Endothelial cell of umbilical vein (primary cell): Measurements from ENCODE around the gene SFXN3. TPM values are rescaled to one million over a fixed set of nuclear protein-coding genes. Genes with fewer than 3 reads are reported as not detected.

Experiments
- BruUV-seq: library from RNA; stranded (reverse); fragments of 400-500 nt; replicated peaks from 2 replicates; lab custom pipeline; 2021; lab: Mats Ljungman, UMichigan
- CTCF ChIA-PET: fragments of 300-600, 350-600 bp; sonication (Branson Sonifier 250); formaldehyde crosslinking; loops from one replicate; lab custom pipeline; 2021; ENCODE audit warnings: antibody characterized with exemption, inconsistent platforms; lab: Charles Lee
- POLR2A ChIA-PET: fragments of 300-600, 350-600 bp; sonication (Branson Sonifier 250); formaldehyde crosslinking; loops from one replicate; lab custom pipeline; 2021; ENCODE audit warnings: antibody characterized with exemption, inconsistent platforms; lab: Charles Lee
- DNase-seq: peaks from one replicate; pipeline ENCODE4 v3.0.0-alpha.2; 2011; ENCODE audit warnings: low read depth, low spot score
- FAIRE-seq: peaks from 2 replicates; lab custom pipeline; 2011; peaks lifted over from hg19 to GRCh38; lab: Jason Lieb, UNC
- H2AFZ ChIP-seq: 2 replicates; pipeline ENCODE4 v1.6.0; 2012; ENCODE audit warnings: low read depth, low read length, control low read depth, inconsistent platforms
- H3K27ac ChIP-seq: 2 replicates; pipeline ENCODE4 v1.5.1; 2011; ENCODE audit warnings: low read depth, mild to moderate bottlenecking, control low read depth, low read length, moderate library complexity; ENCODE audit not compliant: insufficient read depth
- H3K27me3 ChIP-seq, 2 experiments: 2 replicates each; pipeline versions ENCODE4 v1.6.0 to v1.6.1; 2011; ENCODE audit warnings: low read length in 2 of 2, mixed read lengths in 1 of 2; ENCODE audit not compliant: control insufficient read depth in 2 of 2, insufficient read depth in 2 of 2
- H3K36me3 ChIP-seq, 2 experiments: 2 replicates in 1 of 2; 3 replicates in 1 of 2; pipeline ENCODE4 v1.5.1; 2011; ENCODE audit warnings: low read length in 2 of 2, mild to moderate bottlenecking in 1 of 2, moderate library complexity in 1 of 2; ENCODE audit not compliant: control insufficient read depth in 2 of 2, insufficient read depth in 2 of 2; ENCODE audit errors: extremely low read depth in 1 of 2
- H3K4me1 ChIP-seq: 3 replicates; pipeline ENCODE4 v1.5.1; 2011; ENCODE audit warnings: mild to moderate bottlenecking, low read length; ENCODE audit not compliant: control insufficient read depth, insufficient read depth; ENCODE audit errors: extremely low read depth
- H3K4me2 ChIP-seq: 2 replicates; pipeline ENCODE4 v1.6.1; 2011; ENCODE audit warnings: low read length, control low read depth, mixed read lengths; ENCODE audit not compliant: insufficient read depth
- H3K4me3 ChIP-seq, 3 experiments: fragments of 200-600 bp in 1 of 3; sonication (generic), shearing (Covaris generic) in 1 of 3; replicated peaks in 1 of 3; 2 replicates each; pipeline ENCODE4 v1.5.1; 2011 to 2016; ENCODE audit warnings: control low read depth in 3 of 3, low read length in 3 of 3, mild to moderate bottlenecking in 2 of 3, inconsistent platforms in 1 of 3, low read depth in 1 of 3, moderate library complexity in 1 of 3; ENCODE audit not compliant: insufficient read depth in 1 of 3
- H3K79me2 ChIP-seq: 2 replicates; pipeline ENCODE4 v1.6.0; 2012; ENCODE audit warnings: low read length, inconsistent platforms; ENCODE audit not compliant: control insufficient read depth, insufficient read depth
- H3K9ac ChIP-seq: replicated peaks from 2 replicates; pipeline ENCODE3; 2011; ENCODE audit warnings: low read length, control low read depth; ENCODE audit not compliant: insufficient read depth; ENCODE audit errors: extremely low read depth
- H3K9me1 ChIP-seq: replicated peaks from 3 replicates; pipeline ENCODE4 v1.6.0; 2011; ENCODE audit warnings: mild to moderate bottlenecking, low read length; ENCODE audit not compliant: control insufficient read depth, insufficient read depth; ENCODE audit errors: extremely low read depth
- H3K9me3 ChIP-seq: replicated peaks from 2 replicates; pipeline ENCODE4 v1.5.1; 2012; ENCODE audit warnings: low read length, inconsistent platforms; ENCODE audit not compliant: control insufficient read depth, insufficient read depth
- H4K20me1 ChIP-seq: replicated peaks from 2 replicates; pipeline ENCODE3; 2011; ENCODE audit warnings: mild to moderate bottlenecking, low read length; ENCODE audit not compliant: control insufficient read depth, insufficient read depth; ENCODE audit errors: extremely low read depth
- EZH2 ChIP-seq: IDR thresholded peaks from 2 replicates; pipeline ENCODE4 v1.6.1; 2012; ENCODE audit warnings: borderline replicate concordance, low read depth, mild to moderate bottlenecking, moderate library complexity, low read length, inconsistent platforms; ENCODE audit not compliant: severe bottlenecking
- FOS ChIP-seq: IDR thresholded peaks from 2 replicates; pipeline ENCODE4 v1.6.1; 2011; ENCODE audit warnings: mild to moderate bottlenecking, low read length, moderate library complexity, borderline replicate concordance; ENCODE audit not compliant: insufficient read depth
- GATA2 ChIP-seq: IDR thresholded peaks from 2 replicates; pipeline ENCODE4 v1.7.0; 2011; ENCODE audit warnings: low read depth, mild to moderate bottlenecking, moderate library complexity, mixed read lengths, low read length; ENCODE audit not compliant: insufficient read length, insufficient read depth
- JUN ChIP-seq: IDR thresholded peaks from 2 replicates; pipeline ENCODE4 v1.6.1; 2011; ENCODE audit warnings: borderline replicate concordance, low read depth; ENCODE audit not compliant: insufficient read length, insufficient read depth
- MAX ChIP-seq: IDR thresholded peaks from 2 replicates; pipeline ENCODE4 v1.6.1; 2011; ENCODE audit not compliant: insufficient read depth, insufficient read length
- MYC ChIP-seq: IDR thresholded peaks from one replicate; pipeline ENCODE4 v1.6.1; 2011; ENCODE audit warnings: mild to moderate bottlenecking, low read depth, low read length
- POLR2A ChIP-seq: IDR thresholded peaks from 2 replicates; pipeline ENCODE4 v1.6.1; 2012; ENCODE audit warnings: low read depth, mild to moderate bottlenecking, control low read depth, low read length
- POLR2AphosphoS5 ChIP-seq: IDR thresholded peaks from 2 replicates; pipeline ENCODE4 v1.6.1; 2012; ENCODE audit warnings: low read depth, mild to moderate bottlenecking, control low read depth, low read length, moderate library complexity; ENCODE audit not compliant: insufficient read depth
- dilution Hi-C: fragments of 300-500 bp; cut with MboI; formaldehyde crosslinking; loops from one replicate; pipeline ENCODE4 v1.15.0; 2019; ENCODE audit warnings: low sequenced_read_pairs; ENCODE audit not compliant: extremely low pct_ligation_motif_present
- intact Hi-C: fragments of 100-400 bp; cut with micrococcal nuclease; formaldehyde crosslinking; loops from one replicate; pipeline ENCODE4 v1.10.0; 2022
- polyA plus RNA-seq, 4 experiments: library from polyadenylated mRNA; depleted of rRNA in 3 of 4; stranded (reverse) in 3 of 4; unstranded in 1 of 4; fragments of >200 nt; gene quantifications; 2 replicates each; pipeline versions ENCODE4 v1.2.1 to v1.2.3, GENCODE V29; 2011 to 2012; ENCODE audit warnings: missing spikeins in 1 of 4
- total RNA-seq: library from RNA; stranded (reverse); gene quantifications from 2 replicates; pipeline ENCODE4 v1.2.3, GENCODE V29; 2021
- TF ChIP-seq, protein P1 (sequence below), 2 donors: IDR thresholded peaks; 1 replicate in 1 of 2; 2 replicates in 1 of 2; pipeline ENCODE4 v1.5.1; 2011; ENCODE audit warnings: low read length in 2 of 2, mild to moderate bottlenecking in 2 of 2, moderate library complexity in 2 of 2, control low read depth in 1 of 2, inconsistent platforms in 1 of 2, low read depth in 1 of 2; ENCODE audit not compliant: insufficient read depth in 1 of 2; ENCODE audit errors: extremely low read depth in 1 of 2

The SFXN3 gene
- total and polyA plus RNA-seq, 2 donors (not counting 3 experiments of a cell fraction or from before 2014, with no cell fraction given): 83.1 to 117 TPM

DNA sequence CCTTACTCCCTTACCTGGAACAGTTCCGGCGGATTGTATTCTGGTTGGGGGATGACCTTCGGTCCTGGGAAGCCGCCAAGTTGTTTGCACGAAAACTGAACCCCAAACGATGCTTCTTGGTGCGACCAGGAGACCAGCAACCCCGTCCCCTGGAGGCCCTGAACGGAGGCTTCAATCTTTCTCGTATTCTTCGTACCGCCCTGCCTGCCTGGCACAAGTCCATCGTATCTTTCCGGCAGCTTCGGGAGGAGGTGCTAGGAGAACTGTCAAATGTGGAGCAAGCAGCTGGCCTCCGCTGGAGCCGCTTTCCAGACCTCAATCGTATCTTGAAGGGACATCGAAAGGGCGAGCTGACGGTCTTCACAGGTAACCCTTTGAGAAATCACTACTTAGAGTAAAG, 41.9 kb upstream of the SFXN3 start:
- H3K4me1 ChIP-seq: peaks cover 12% of the 10 kb centered on the region
- H3K4me3 ChIP-seq: no peak overlapping the region
- H3K9me1 ChIP-seq: no peaks in the 10 kb centered on the region
- DNase-seq (no peak), FAIRE-seq (no peak)
- H3K79me2 ChIP-seq: peaks cover 30% of the 10 kb centered on the region
- POLR2A ChIA-PET: no interaction called here
- dilution Hi-C loops: no loop called here
- no peaks in the 10 kb centered on the region for H4K20me1 ChIP-seq
- CTCF ChIA-PET: interaction anchor here (0.6 to 3.8 kb wide), 3 partner anchors 9 to 30 kb away, joined by 3 to 15 read pairs (median 4); partner anchors contain the start of gene SEMA4G
- no peaks in the 10 kb centered on the region for H3K9me3 ChIP-seq
- H3K36me3 ChIP-seq: peaks cover 3 to 14% of the 10 kb centered on the region in 2 experiments
- no TSS peak for BruUV-seq
- intact Hi-C loops: no loop called here
- no peak overlapping the region for H3K4me2 ChIP-seq
- no peak overlapping the region for H3K9ac ChIP-seq
- no peak overlapping the region for H2AFZ ChIP-seq
- TF ChIP-seq FOS (no peak), POLR2AphosphoS5 (no peak), GATA2 (no peak), JUN (no peak), EZH2 (no peak), POLR2A (no peak), MAX (no peak), MYC (no peak)
- TF ChIP-seq, protein P1, sequence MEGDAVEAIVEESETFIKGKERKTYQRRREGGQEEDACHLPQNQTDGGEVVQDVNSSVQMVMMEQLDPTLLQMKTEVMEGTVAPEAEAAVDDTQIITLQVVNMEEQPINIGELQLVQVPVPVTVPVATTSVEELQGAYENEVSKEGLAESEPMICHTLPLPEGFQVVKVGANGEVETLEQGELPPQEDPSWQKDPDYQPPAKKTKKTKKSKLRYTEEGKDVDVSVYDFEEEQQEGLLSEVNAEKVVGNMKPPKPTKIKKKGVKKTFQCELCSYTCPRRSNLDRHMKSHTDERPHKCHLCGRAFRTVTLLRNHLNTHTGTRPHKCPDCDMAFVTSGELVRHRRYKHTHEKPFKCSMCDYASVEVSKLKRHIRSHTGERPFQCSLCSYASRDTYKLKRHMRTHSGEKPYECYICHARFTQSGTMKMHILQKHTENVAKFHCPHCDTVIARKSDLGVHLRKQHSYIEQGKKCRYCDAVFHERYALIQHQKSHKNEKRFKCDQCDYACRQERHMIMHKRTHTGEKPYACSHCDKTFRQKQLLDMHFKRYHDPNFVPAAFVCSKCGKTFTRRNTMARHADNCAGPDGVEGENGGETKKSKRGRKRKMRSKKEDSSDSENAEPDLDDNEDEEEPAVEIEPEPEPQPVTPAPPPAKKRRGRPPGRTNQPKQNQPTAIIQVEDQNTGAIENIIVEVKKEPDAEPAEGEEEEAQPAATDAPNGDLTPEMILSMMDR (IDR thresholded peaks at IDR 0.05; ENCODE audit: extremely low read depth in 1 of 2, insufficient read depth in 1 of 2, low read depth in 1 of 2, low read length in 2 of 2): no peak
- no peak overlapping the region for H3K27ac ChIP-seq
- H3K27me3 ChIP-seq: no peaks in the 10 kb centered on the region
